ENCODE data around the gene LRIG2.
A peak's percentile ranks its signal among the peaks of the same experiment; 100 is the strongest.

LRIG2 gene

GRCh38 chr1:113035086-113035485 is 37.9 kb upstream of the LRIG2 start:
- no peak for TF ChIP-seq CTCF (IDR thresholded peaks at IDR 0.05; ENCODE audit: low read depth, low read length)
- Histone ChIP-seq H3K36me3 (no peaks in the 10 kb centered on the region), H3K9me3 (no peaks in the 10 kb centered on the region), H3K4me3 (ENCODE audit: low read depth, low read length) (no peak overlapping the region), H3K27me3 (no peaks in the 10 kb centered on the region), H3K4me1 (peaks cover 6% of the 10 kb centered on the region; the same call in 1 of the 2 replicates)
- DNase-seq: no peak

DNA sequence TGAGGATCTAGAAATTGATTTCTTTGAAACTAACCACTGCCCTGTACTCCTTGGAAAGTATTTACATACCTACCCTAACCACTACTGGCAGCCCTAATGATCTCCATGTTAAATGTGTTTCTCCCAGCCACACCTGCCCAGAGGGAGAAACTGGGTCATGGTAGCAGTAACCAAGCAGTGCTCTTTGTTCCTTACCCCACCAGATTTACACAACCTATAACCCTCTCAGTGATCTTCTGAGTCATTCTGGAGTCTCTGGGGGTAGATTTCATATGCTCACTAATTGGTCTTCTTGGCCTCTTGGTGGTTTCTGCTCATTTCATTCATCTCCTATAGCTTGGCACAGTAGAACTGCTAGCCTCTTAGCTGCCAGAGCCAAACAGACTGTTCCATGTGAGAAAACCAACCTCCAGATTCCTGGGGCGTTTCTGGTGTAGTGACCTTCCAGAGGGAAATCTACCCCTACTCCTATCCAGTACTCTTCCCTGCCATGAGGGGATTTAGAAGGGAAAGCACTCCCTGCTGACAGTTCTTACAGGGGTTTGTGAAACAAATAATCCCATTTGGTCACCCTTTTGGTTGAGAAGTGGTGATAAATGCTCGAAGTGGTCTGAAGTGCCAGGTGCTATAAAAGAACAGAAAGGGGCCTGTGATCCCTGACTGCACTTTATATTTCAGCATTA is 36.2 kb upstream of the LRIG2 start:
- no peak for DNase-seq
- peaks cover 23% of the 10 kb centered on the region for H3K4me1 ChIP-seq
- no peaks in the 10 kb centered on the region for H3K27me3 ChIP-seq
- TF ChIP-seq CTCF (IDR thresholded peaks at IDR 0.05; ENCODE audit: low read depth, low read length): no peak
- H3K36me3 ChIP-seq: no peaks in the 10 kb centered on the region
- H3K4me3 ChIP-seq (ENCODE audit: low read depth, low read length): no peak overlapping the region
- H3K9me3 ChIP-seq: no peaks in the 10 kb centered on the region

- H3K9me3 ChIP-seq: no peaks in the 10 kb centered on the region
- no peak overlapping the region for H3K4me3 ChIP-seq (ENCODE audit: low read depth, low read length)
- no peak for TF ChIP-seq CTCF (IDR thresholded peaks at IDR 0.05; ENCODE audit: low read depth, low read length)
- no peaks in the 10 kb centered on the region for H3K36me3 ChIP-seq
- no peaks in the 10 kb centered on the region for H3K27me3 ChIP-seq
- DNase-seq: peak; percentile 16
- H3K4me1 ChIP-seq: peaks cover 34% of the 10 kb centered on the region
Measured at GRCh38 chr1:113040041-113040440, 33.0 kb upstream of the LRIG2 start.

GRCh38 chr1:113040718-113041412 is 32.1 kb upstream of the LRIG2 start:
- no peaks in the 10 kb centered on the region for H3K9me3 ChIP-seq
- H3K27me3 ChIP-seq: no peaks in the 10 kb centered on the region
- no peaks in the 10 kb centered on the region for H3K36me3 ChIP-seq
- H3K4me3 ChIP-seq (ENCODE audit: low read depth, low read length): no peak overlapping the region
- DNase-seq: no peak
- TF ChIP-seq CTCF (IDR thresholded peaks at IDR 0.05; ENCODE audit: low read depth, low read length): no peak
- peaks cover 34% of the 10 kb centered on the region for H3K4me1 ChIP-seq

- no peak for DNase-seq
- H3K4me1 ChIP-seq: peaks cover 34% of the 10 kb centered on the region
- no peaks in the 10 kb centered on the region for H3K36me3 ChIP-seq
- H3K9me3 ChIP-seq: no peaks in the 10 kb centered on the region
- no peak for TF ChIP-seq CTCF (IDR thresholded peaks at IDR 0.05; ENCODE audit: low read depth, low read length)
- H3K27me3 ChIP-seq: no peaks in the 10 kb centered on the region
- H3K4me3 ChIP-seq (ENCODE audit: low read depth, low read length): no peak overlapping the region
Measured at GRCh38 chr1:113041569-113042284, 31.3 kb upstream of the LRIG2 start.
